Rectal smooth muscle tissue (tissue), 1 donor: Measurements from ENCODE around the gene BNC2.
A peak's percentile ranks its signal among the peaks of the same experiment; 100 is the strongest.

Source experiments
- H3K27ac ChIP-seq: one replicate; pipeline ENCODE4 v1.7.0; 2013; ENCODE audit warnings: low read depth, low read length, inconsistent platforms
- H3K27me3 ChIP-seq: one replicate; pipeline ENCODE4 v1.7.0; 2013; ENCODE audit warnings: low read length; ENCODE audit not compliant: control insufficient read depth, insufficient read depth
- H3K36me3 ChIP-seq: one replicate; pipeline ENCODE4 v1.7.0; 2013; ENCODE audit warnings: low read length; ENCODE audit not compliant: control insufficient read depth, insufficient read depth
- H3K4me1 ChIP-seq: one replicate; pipeline ENCODE4 v1.7.0; 2013; ENCODE audit warnings: low read length; ENCODE audit not compliant: control insufficient read depth, insufficient read depth
- H3K4me3 ChIP-seq: one replicate; pipeline ENCODE4 v1.7.0; 2013; ENCODE audit warnings: low read length
- H3K9ac ChIP-seq: one replicate; pipeline ENCODE4 v1.7.0; 2013; ENCODE audit warnings: low read length

The BNC2 gene

GRCh38 chr9:16806674-16807073 lies 63.8 kb downstream of the BNC2 start:
- Histone ChIP-seq H3K36me3 (no peaks in the 10 kb centered on the region), H3K27ac (no peak overlapping the region), H3K9ac (no peak overlapping the region), H3K27me3 (no peaks in the 10 kb centered on the region), H3K4me3 (no peak overlapping the region), H3K4me1 (peaks cover 6% of the 10 kb centered on the region)

DNA sequence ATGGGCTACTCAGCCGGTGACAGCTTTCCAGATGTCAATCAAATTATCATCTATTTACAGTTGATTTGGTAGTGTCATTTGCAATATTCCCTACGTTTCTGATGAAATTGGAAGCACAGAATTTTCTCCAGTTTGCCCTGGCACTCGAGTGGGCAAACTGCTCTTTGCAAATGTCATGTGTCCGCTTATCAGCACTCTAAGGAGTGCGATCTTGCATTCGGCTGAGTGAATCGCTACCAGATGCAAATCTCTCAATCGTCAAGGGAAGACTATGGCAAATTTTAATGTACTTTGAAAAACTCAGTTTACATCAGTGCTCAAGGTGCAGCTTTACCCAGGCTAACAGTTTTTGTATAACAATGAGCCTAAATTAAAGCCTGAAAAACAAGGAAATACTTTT lies 66.8 kb downstream of the BNC2 start:
- no peak overlapping the region for H3K27ac ChIP-seq
- H3K9ac ChIP-seq, result no peak overlapping the region
- no peak overlapping the region for H3K4me3 ChIP-seq
- peaks cover 6% of the 10 kb centered on the region for H3K4me1 ChIP-seq
- H3K27me3 ChIP-seq, result no peaks in the 10 kb centered on the region
- no peaks in the 10 kb centered on the region for H3K36me3 ChIP-seq

GRCh38 chr9:16801871-16802466 lies 68.5 kb downstream of the BNC2 start:
- H3K27me3 ChIP-seq, result no peaks in the 10 kb centered on the region
- no peaks in the 10 kb centered on the region for H3K36me3 ChIP-seq
- H3K27ac ChIP-seq, result no peak overlapping the region
- H3K4me3 ChIP-seq, result no peak overlapping the region
- peaks cover 13% of the 10 kb centered on the region for H3K4me1 ChIP-seq
- H3K9ac ChIP-seq, result no peak overlapping the region

- no peaks in the 10 kb centered on the region for H3K36me3 ChIP-seq
- no peaks in the 10 kb centered on the region for H3K27me3 ChIP-seq
- no peak overlapping the region for H3K27ac ChIP-seq
- H3K4me3 ChIP-seq, result no peak overlapping the region
- no peak overlapping the region for H3K9ac ChIP-seq
- peaks cover 14% of the 10 kb centered on the region for H3K4me1 ChIP-seq
Observed at GRCh38 chr9:16796304-16796825, 74.1 kb downstream of the BNC2 start.

- H3K9ac ChIP-seq, result no peak overlapping the region
- H3K27me3 ChIP-seq, result no peaks in the 10 kb centered on the region
- H3K4me3 ChIP-seq, result no peak overlapping the region
- H3K36me3 ChIP-seq, result no peaks in the 10 kb centered on the region
- H3K4me1 ChIP-seq, result peaks cover 14% of the 10 kb centered on the region
- H3K27ac ChIP-seq, result peak overlapping the region; percentile 44
Observed at GRCh38 chr9:16794871-16795639, 75.4 kb downstream of the BNC2 start.

- Histone ChIP-seq H3K9ac (no peak overlapping the region), H3K4me1 (peaks cover 14% of the 10 kb centered on the region), H3K4me3 (no peak overlapping the region), H3K36me3 (no peaks in the 10 kb centered on the region), H3K27me3 (no peaks in the 10 kb centered on the region), H3K27ac (no peak overlapping the region)
Observed at GRCh38 chr9:16794103-16794502, 76.4 kb downstream of the BNC2 start.

DNA sequence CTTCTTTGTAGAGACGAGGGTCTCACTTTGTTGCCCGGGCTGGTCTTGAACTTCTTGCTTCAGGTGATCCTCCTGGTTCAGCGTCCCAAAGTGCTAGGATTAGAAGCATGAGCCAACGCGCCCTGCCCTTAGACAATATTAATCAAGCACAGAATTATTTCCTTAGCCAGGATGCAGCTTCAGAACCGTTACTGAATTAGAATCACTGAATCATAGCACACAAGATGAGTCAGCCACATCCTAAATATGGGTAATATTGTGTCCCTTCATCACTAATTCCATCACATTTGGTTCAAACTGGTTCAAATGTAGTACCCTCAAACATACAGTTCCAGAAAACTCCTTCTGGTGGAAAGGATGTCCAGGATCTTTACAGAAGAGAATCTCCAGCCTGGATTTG lies 82.7 kb downstream of the BNC2 start:
- Histone ChIP-seq H3K4me1 (peaks cover under 1% of the 10 kb centered on the region), H3K9ac (no peak overlapping the region), H3K27ac (no peak overlapping the region), H3K4me3 (no peak overlapping the region), H3K36me3 (no peaks in the 10 kb centered on the region), H3K27me3 (no peaks in the 10 kb centered on the region)

DNA sequence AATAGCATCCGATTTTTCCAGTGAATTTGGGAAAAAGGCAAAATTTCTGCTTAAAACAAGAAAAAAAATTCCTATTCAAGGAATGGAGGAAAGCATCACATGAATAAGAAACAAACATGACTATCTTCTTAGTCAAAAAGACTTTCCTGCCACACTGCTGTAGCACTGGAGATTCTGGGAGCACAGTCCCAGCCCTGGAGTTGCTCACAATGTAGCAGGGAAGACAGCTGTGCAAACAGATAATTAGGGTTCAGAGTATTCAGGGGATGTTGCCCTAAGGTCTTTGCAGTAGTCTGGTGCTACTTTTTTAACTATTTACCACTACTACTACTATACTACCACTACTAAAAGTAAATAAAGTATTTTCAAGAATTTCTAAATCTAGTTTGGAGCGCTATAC lies 86.5 kb downstream of the BNC2 start:
- H3K36me3 ChIP-seq, result no peaks in the 10 kb centered on the region
- no peaks in the 10 kb centered on the region for H3K27me3 ChIP-seq
- no peak overlapping the region for H3K27ac ChIP-seq
- H3K9ac ChIP-seq, result no peak overlapping the region
- peaks cover 4% of the 10 kb centered on the region for H3K4me1 ChIP-seq
- H3K4me3 ChIP-seq, result no peak overlapping the region

DNA sequence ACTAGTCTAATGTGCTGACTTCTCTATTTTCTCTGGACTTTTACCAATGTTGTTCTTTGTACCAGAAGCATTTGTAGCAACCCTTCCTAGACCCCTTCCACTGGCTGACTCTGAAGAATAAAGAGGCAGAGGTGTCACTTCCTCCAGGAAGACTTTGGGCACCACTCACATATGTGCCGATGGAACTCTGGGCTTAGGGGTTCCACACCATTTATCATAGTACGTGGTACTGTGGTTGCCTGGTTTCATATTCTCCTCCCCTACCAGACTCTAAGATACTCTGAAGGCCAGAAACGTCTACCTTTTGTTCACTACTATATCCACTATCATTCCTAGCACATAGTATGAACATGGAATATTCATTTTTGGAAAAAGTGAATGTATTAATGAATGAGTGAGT lies 88.0 kb downstream of the BNC2 start:
- no peak overlapping the region for H3K9ac ChIP-seq
- H3K4me3 ChIP-seq, result no peak overlapping the region
- H3K36me3 ChIP-seq, result no peaks in the 10 kb centered on the region
- peaks cover 4% of the 10 kb centered on the region for H3K4me1 ChIP-seq
- H3K27me3 ChIP-seq, result no peaks in the 10 kb centered on the region
- H3K27ac ChIP-seq, result no peak overlapping the region

- Histone ChIP-seq H3K4me3 (no peak overlapping the region), H3K27ac (no peak overlapping the region), H3K36me3 (no peaks in the 10 kb centered on the region), H3K4me1 (no peaks in the 10 kb centered on the region), H3K9ac (no peak overlapping the region), H3K27me3 (no peaks in the 10 kb centered on the region)
Observed at GRCh38 chr9:16775330-16775729, 95.1 kb downstream of the BNC2 start.

- no peaks in the 10 kb centered on the region for H3K4me1 ChIP-seq
- H3K27me3 ChIP-seq, result no peaks in the 10 kb centered on the region
- H3K4me3 ChIP-seq, result no peak overlapping the region
- no peak overlapping the region for H3K27ac ChIP-seq
- no peak overlapping the region for H3K9ac ChIP-seq
- no peaks in the 10 kb centered on the region for H3K36me3 ChIP-seq
Observed at GRCh38 chr9:16773617-16774016, 96.9 kb downstream of the BNC2 start.

GRCh38 chr9:16773116-16773515 lies 97.4 kb downstream of the BNC2 start:
- Histone ChIP-seq H3K9ac (no peak overlapping the region), H3K4me1 (no peaks in the 10 kb centered on the region), H3K36me3 (no peaks in the 10 kb centered on the region), H3K27me3 (no peaks in the 10 kb centered on the region), H3K27ac (no peak overlapping the region), H3K4me3 (no peak overlapping the region)

DNA sequence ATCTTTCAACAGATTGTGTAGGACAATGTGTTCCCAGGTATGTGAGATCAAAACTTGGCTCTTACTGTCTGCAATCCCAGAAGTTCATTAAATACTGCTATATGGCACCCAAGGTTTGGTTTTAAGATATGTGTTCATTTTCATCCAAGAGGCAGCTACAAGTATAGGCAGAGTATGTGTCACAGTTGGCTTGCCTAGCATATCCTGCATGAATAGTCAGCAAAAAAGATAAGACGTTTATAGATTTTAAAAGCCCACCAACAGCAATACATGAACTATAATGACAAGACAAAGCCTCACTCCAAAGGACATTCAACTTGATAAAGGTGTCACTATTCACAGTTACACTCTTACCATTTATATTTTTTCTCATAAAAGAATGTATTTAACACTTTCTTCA lies 99.1 kb downstream of the BNC2 start:
- no peaks in the 10 kb centered on the region for H3K4me1 ChIP-seq
- no peak overlapping the region for H3K9ac ChIP-seq
- H3K4me3 ChIP-seq, result no peak overlapping the region
- H3K27ac ChIP-seq, result no peak overlapping the region
- H3K27me3 ChIP-seq, result no peaks in the 10 kb centered on the region
- no peaks in the 10 kb centered on the region for H3K36me3 ChIP-seq
